Rectal smooth muscle tissue (tissue), 1 donor: Measurements from ENCODE around the gene TFPI2.
A peak's percentile ranks its signal among the peaks of the same experiment; 100 is the strongest.
"Not testable (repeated sequence)": the region's sequence is repeated elsewhere in the genome, so short reads cannot be mapped to it uniquely, and the experiment has no call there.

Experiments used
- H3K27ac ChIP-seq: one replicate; pipeline ENCODE4 v1.7.0; 2013; ENCODE audit warnings: low read depth, low read length, inconsistent platforms
- H3K27me3 ChIP-seq: one replicate; pipeline ENCODE4 v1.7.0; 2013; ENCODE audit warnings: low read length; ENCODE audit not compliant: control insufficient read depth, insufficient read depth
- H3K36me3 ChIP-seq: one replicate; pipeline ENCODE4 v1.7.0; 2013; ENCODE audit warnings: low read length; ENCODE audit not compliant: control insufficient read depth, insufficient read depth
- H3K4me1 ChIP-seq: one replicate; pipeline ENCODE4 v1.7.0; 2013; ENCODE audit warnings: low read length; ENCODE audit not compliant: control insufficient read depth, insufficient read depth
- H3K4me3 ChIP-seq: one replicate; pipeline ENCODE4 v1.7.0; 2013; ENCODE audit warnings: low read length
- H3K9ac ChIP-seq: one replicate; pipeline ENCODE4 v1.7.0; 2013; ENCODE audit warnings: low read length

The TFPI2 gene

DNA sequence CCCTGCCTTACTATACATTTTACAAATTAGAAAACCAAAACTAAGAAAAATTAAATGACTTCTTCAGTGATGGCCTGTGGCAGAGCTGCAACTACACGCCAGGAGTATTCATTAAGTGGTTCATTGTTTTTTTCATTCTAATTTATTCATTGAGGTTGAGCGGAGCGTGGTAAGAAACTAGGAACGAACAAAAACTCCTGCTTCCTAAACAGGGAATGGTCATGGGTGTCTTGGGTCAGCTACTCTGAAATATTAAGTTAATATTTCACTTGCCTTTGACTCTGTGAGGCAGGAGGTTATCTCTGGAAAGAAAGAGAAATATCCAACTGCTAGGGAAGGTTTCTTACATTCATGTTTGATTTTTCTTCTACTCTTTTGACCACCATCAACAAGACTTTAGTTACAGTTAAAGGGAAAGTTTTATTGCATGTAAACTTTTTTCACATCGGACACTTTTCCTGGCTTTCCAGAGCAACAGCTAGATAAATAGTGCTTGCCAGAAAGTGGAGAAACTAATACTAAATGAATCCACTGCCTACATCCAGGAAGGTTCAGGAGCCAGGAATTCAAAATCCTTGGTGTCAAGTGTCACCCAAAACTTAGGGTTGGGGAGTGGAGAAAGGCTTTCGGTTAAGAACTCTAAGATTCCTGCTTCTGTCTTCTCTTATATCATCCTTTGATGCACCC lies 30.1 kb upstream of the TFPI2 start:
- Histone ChIP-seq H3K27ac (peak overlapping the region; percentile 81), H3K9ac (no peak overlapping the region), H3K4me3 (no peak overlapping the region), H3K27me3 (no peaks in the 10 kb centered on the region), H3K4me1 (no peaks in the 10 kb centered on the region), H3K36me3 (no peaks in the 10 kb centered on the region)

GRCh38 chr7:93916315-93916714 lies 25.8 kb upstream of the TFPI2 start:
- not testable (repeated sequence) for H3K4me1 ChIP-seq, H3K27me3 ChIP-seq, H3K4me3 ChIP-seq, H3K27ac ChIP-seq, H3K36me3 ChIP-seq, H3K9ac ChIP-seq

DNA sequence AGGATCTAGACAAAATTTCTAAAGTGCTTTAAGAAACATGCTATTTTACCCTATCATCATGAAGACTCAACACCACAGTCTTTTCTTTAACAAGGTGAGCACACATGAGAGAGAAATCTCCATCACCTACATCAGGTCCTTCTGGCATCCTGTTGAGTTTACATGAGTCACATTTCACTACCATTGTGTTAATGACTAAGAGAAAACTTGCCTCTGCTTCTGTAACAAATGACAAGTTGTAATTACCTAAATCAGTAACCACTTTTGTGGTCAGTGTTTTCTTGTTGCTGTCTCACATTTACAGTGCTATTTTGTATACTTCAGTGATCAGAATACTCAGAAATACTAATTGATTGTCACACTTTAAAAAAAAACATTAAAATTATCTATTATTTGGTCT lies 25.3 kb upstream of the TFPI2 start:
- H3K36me3 ChIP-seq, H3K4me3 ChIP-seq, H3K27me3 ChIP-seq, H3K27ac ChIP-seq, H3K4me1 ChIP-seq, H3K9ac ChIP-seq: not testable (repeated sequence)

- not testable (repeated sequence) for H3K27ac ChIP-seq, H3K27me3 ChIP-seq, H3K4me3 ChIP-seq, H3K4me1 ChIP-seq, H3K36me3 ChIP-seq, H3K9ac ChIP-seq
These were observed 24.8 kb upstream of the TFPI2 start for GRCh38 chr7:93915206-93915842.

DNA sequence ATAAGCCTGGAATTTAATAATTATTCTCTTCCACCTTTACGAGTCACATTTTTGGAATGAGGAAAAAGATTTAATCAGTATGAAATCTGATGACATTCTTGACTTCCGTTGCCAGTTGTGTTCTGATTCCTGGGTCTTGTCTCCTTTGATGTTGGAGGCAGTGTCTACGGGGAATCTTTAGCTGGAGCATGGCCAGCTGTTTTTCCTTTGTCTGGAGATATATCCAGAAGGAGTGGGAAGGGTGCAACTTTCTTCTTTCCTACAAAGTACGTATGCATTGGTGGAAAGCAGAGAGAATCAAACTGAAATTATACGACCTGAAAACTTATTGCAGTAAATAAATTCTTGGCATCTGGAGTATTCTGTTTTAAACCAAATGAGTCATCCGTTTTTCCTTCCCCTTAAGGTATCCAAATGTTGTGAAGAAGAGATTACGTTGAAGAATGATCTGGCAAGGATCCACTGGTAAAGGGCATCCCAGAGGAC lies 24.1 kb upstream of the TFPI2 start:
- no peaks in the 10 kb centered on the region for H3K4me1 ChIP-seq
- H3K4me3 ChIP-seq = no peak overlapping the region
- peak overlapping the region; percentile 39 for H3K27ac ChIP-seq
- no peaks in the 10 kb centered on the region for H3K27me3 ChIP-seq
- H3K36me3 ChIP-seq = no peaks in the 10 kb centered on the region
- no peak overlapping the region for H3K9ac ChIP-seq

DNA sequence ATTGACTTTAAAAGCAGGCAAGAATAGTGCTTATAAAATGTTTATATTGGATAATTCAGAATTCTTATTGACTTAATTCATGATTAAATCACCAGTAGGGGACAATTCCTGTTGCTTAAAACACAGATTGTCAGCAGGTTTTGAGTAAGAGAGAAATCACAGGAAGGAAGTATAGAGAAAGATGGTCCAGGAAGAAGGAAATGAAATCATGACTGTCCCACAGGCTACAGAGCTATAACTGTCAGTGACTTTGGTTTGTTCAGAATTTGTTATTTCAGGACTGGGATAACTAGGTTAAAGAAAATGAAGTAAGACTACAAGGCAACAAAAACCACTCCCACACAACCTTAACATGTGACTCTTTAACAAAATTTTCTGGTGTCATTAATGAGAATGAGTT lies 22.6 kb upstream of the TFPI2 start:
- H3K4me3 ChIP-seq = no peak overlapping the region
- H3K27me3 ChIP-seq = no peaks in the 10 kb centered on the region
- H3K36me3 ChIP-seq = no peaks in the 10 kb centered on the region
- H3K9ac ChIP-seq = no peak overlapping the region
- no peaks in the 10 kb centered on the region for H3K4me1 ChIP-seq
- no peak overlapping the region for H3K27ac ChIP-seq

- H3K9ac ChIP-seq, H3K27ac ChIP-seq, H3K36me3 ChIP-seq, H3K4me3 ChIP-seq, H3K4me1 ChIP-seq, H3K27me3 ChIP-seq: not testable (repeated sequence)
These were observed 21.1 kb upstream of the TFPI2 start for GRCh38 chr7:93911661-93912060.

- not testable (repeated sequence) for H3K4me1 ChIP-seq, H3K27ac ChIP-seq, H3K36me3 ChIP-seq, H3K27me3 ChIP-seq, H3K9ac ChIP-seq, H3K4me3 ChIP-seq
These were observed 20.7 kb upstream of the TFPI2 start for GRCh38 chr7:93911242-93911641.

GRCh38 chr7:93910076-93910994 lies 19.8 kb upstream of the TFPI2 start:
- Histone ChIP-seq H3K27me3 (no peaks in the 10 kb centered on the region), H3K36me3 (no peaks in the 10 kb centered on the region), H3K4me1 (no peaks in the 10 kb centered on the region), H3K9ac (no peak overlapping the region), H3K27ac (no peak overlapping the region), H3K4me3 (no peak overlapping the region)

GRCh38 chr7:93906267-93906666 lies 15.7 kb upstream of the TFPI2 start, which contains the start of gene GNGT1:
GNGT1 (plus strand) TSS chr7:93906567; CDS start chr7:93906747, 180 bp downstream.
- no peak within 1 kb of the TSS for H3K27ac ChIP-seq
- no peaks in the 10 kb centered on the region for H3K4me1 ChIP-seq
- no peaks in the 10 kb centered on the region for H3K27me3 ChIP-seq
- no peak within 1 kb of the TSS for H3K9ac ChIP-seq
- H3K36me3 ChIP-seq = no peaks in the 10 kb centered on the region
- H3K4me3 ChIP-seq = no peak within 1 kb of the TSS

GRCh38 chr7:93902777-93903423 lies 12.3 kb upstream of the TFPI2 start:
- H3K36me3 ChIP-seq = no peaks in the 10 kb centered on the region
- H3K4me3 ChIP-seq = no peak overlapping the region
- no peak overlapping the region for H3K9ac ChIP-seq
- no peak overlapping the region for H3K27ac ChIP-seq
- no peaks in the 10 kb centered on the region for H3K4me1 ChIP-seq
- H3K27me3 ChIP-seq = no peaks in the 10 kb centered on the region

DNA sequence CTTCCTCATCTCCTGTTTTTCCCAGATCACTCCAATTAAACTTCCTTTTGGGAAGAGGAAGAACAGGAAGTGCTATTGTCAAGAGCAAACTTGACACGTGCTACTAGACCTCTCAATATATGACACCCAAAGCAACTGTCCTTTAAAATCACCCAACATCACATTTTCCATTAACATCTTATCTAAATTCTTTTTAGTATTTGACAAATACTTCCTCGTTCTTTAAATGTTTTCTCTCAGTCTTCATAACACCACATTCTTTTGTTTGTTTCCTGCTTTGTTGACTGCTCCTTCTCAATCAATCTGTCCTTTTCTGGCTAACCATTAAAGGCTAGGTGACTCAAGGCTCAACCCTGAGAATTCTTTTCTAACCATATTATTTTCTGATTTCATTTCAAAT lies 7.1 kb upstream of the TFPI2 start:
- H3K4me1 ChIP-seq = peaks cover 2% of the 10 kb centered on the region
- H3K9ac ChIP-seq = no peak overlapping the region
- no peaks in the 10 kb centered on the region for H3K36me3 ChIP-seq
- no peak overlapping the region for H3K4me3 ChIP-seq
- no peak overlapping the region for H3K27ac ChIP-seq
- H3K27me3 ChIP-seq = no peaks in the 10 kb centered on the region
